Thyroid gland (tissue), 4 donors: Measurements from ENCODE around the gene KCTD21. TPM values are rescaled to one million over a fixed set of nuclear protein-coding genes. Genes with fewer than 3 reads are reported as not detected.

Experiments used
- DNase-seq, 2 donors: peaks; one replicate each; pipeline ENCODE4 v3.0.0-alpha.2; 2019
- H3K27ac ChIP-seq, 3 donors: fragments of 200-600 bp; sonication (generic); 1 replicate in 2 of 3; 2 replicates in 1 of 3; pipeline ENCODE4 v1.5.1; 2016 to 2019; ENCODE audit warnings: mild to moderate bottlenecking in 1 of 3, moderate library complexity in 1 of 3
- H3K27me3 ChIP-seq: fragments of 200-600 bp; sonication (generic); one replicate; pipeline ENCODE4 v1.5.1; 2019
- H3K36me3 ChIP-seq, 2 donors: fragments of 200-600 bp; sonication (generic); one replicate each; pipeline ENCODE4 v1.5.1; 2016 to 2019
- H3K4me1 ChIP-seq, 2 donors: fragments of 200-600 bp; sonication (generic); one replicate each; pipeline ENCODE4 v1.5.1; 2017 to 2019
- H3K4me3 ChIP-seq, 3 donors: fragments of 200-600 bp; sonication (generic); replicated peaks in 1 of 3; 1 replicate in 2 of 3; 2 replicates in 1 of 3; pipeline ENCODE4 v1.5.1; 2016; ENCODE audit warnings: mild to moderate bottlenecking in 1 of 3
- H3K9me3 ChIP-seq: fragments of 200-600 bp; sonication (generic); one replicate; pipeline ENCODE4 v1.5.1; 2017
- CTCF ChIP-seq, 6 experiments: fragments of 200-600 bp in 3 of 6; fragments of 450-650 bp in 3 of 6; sonication (generic) in 3 of 6; IDR thresholded peaks; one replicate each; pipeline ENCODE4 v1.5.1; 2016 to 2019; ENCODE audit warnings: antibody characterized with exemption in 6 of 6, mild to moderate bottlenecking in 2 of 6, inconsistent platforms in 1 of 6, moderate library complexity in 1 of 6
- POLR2A ChIP-seq, 2 donors: fragments of 450-650 bp; IDR thresholded peaks; one replicate each; pipeline ENCODE4 v1.6.1; 2017; ENCODE audit warnings: antibody characterized with exemption in 2 of 2, mild to moderate bottlenecking in 2 of 2, moderate library complexity in 1 of 2
- WGBS, 2 donors: methylation state at CpG; one replicate each; pipeline ENCODE4 v1.1.5; 2017; 5-methylcytosine and 5-hydroxymethylcytosine counted together
- intact Hi-C: fragments of 100-400 bp; cut with DNase I; formaldehyde crosslinking; loops from one replicate; pipeline ENCODE4 v1.15.1; 2023
- total RNA-seq, 4 donors: library from RNA; depleted of rRNA; stranded (reverse); fragments of >200 nt; gene quantifications; one replicate each; pipeline ENCODE4 v1.2.3, GENCODE V29; 2016

KCTD21 gene
- total RNA-seq, 4 donors from 2014 or later: 16.6 to 23.4 (median 17.0) TPM

- Histone ChIP-seq H3K27me3 (no peaks in the 10 kb centered on the region), H3K4me3 (no peak overlapping the region), H3K36me3 (peaks cover 23 to 27% of the 10 kb centered on the region in 2 donors), H3K27ac (no peak overlapping the region), H3K4me1 (no peaks in the 10 kb centered on the region), H3K9me3 (no peaks in the 10 kb centered on the region)
- TF ChIP-seq CTCF (IDR thresholded peaks at IDR 0.05) (no peak), POLR2A (IDR thresholded peaks at IDR 0.05) (no peak)
- no peak for DNase-seq
- WGBS, 2 donors: 90 to 92% methylated on average over 13 of the region's 13 CpGs
- intact Hi-C loops: loop anchor here (10.0 kb wide), 1 partner anchor 193 kb away; the partner anchor contains the start of gene GAB2
These were observed 33.2 kb upstream of the KCTD21 start for GRCh38 chr11:78221396-78222315.

GRCh38 chr11:78220218-78221157, 32.1 kb upstream of the KCTD21 start:
- Histone ChIP-seq H3K36me3 (peaks cover 23 to 27% of the 10 kb centered on the region in 2 donors), H3K4me1 (no peaks in the 10 kb centered on the region), H3K27me3 (no peaks in the 10 kb centered on the region), H3K9me3 (no peaks in the 10 kb centered on the region), H3K4me3 (no peak overlapping the region), H3K27ac (no peak overlapping the region)
- WGBS, 2 donors: 91 to 98% methylated on average over 14 of the region's 14 CpGs
- intact Hi-C loops: loop anchor here (10.0 kb wide), 1 partner anchor 194 kb away; the partner anchor contains the start of gene GAB2
- no peak for TF ChIP-seq POLR2A (IDR thresholded peaks at IDR 0.05)
- no peak for TF ChIP-seq CTCF (IDR thresholded peaks at IDR 0.05)
- no peak for DNase-seq

GRCh38 chr11:78219493-78220217, 31.2 kb upstream of the KCTD21 start:
- WGBS, 2 donors: 96 to 100% methylated on average over 6 to 7 of the region's 7 CpGs
- H3K27me3 ChIP-seq: no peaks in the 10 kb centered on the region
- no peak for TF ChIP-seq POLR2A (IDR thresholded peaks at IDR 0.05)
- no peak for TF ChIP-seq CTCF (IDR thresholded peaks at IDR 0.05)
- H3K9me3 ChIP-seq: no peaks in the 10 kb centered on the region
- no peak for DNase-seq
- H3K4me3 ChIP-seq: no peak overlapping the region
- intact Hi-C loops: loop anchor here (10.0 kb wide), 2 partner anchors 195 to 345 kb away; partner anchors contain the start of gene GAB2
- no peak overlapping the region for H3K27ac ChIP-seq
- H3K36me3 ChIP-seq: peaks cover 23 to 27% of the 10 kb centered on the region in 2 donors
- H3K4me1 ChIP-seq: no peaks in the 10 kb centered on the region

GRCh38 chr11:78218707-78219492, 30.5 kb upstream of the KCTD21 start:
- DNase-seq: no peak
- TF ChIP-seq POLR2A (IDR thresholded peaks at IDR 0.05): no peak
- no peak for TF ChIP-seq CTCF (IDR thresholded peaks at IDR 0.05)
- intact Hi-C loops: loop anchor here (10.0 kb wide), 1 partner anchor 346 kb away; no protein-coding TSS in a partner anchor
- Histone ChIP-seq H3K4me3 (no peak overlapping the region), H3K27ac (no peak overlapping the region), H3K27me3 (no peaks in the 10 kb centered on the region), H3K36me3 (peaks cover 19 to 23% of the 10 kb centered on the region in 2 donors), H3K4me1 (no peaks in the 10 kb centered on the region), H3K9me3 (no peaks in the 10 kb centered on the region)
- 88 to 93% methylated on average over 11 of the region's 11 CpGs for WGBS, 2 donors
